ENCODE data around the gene CELF2. TPM values are rescaled to one million over a fixed set of nuclear protein-coding genes. Genes with fewer than 3 reads are reported as not detected.

CELF2 gene
- total RNA-seq, 4 donors from 2014 or later, result 27.0 to 44.1 (median 31.3) TPM

GRCh38 chr10:11245095-11245479 is 227.4 kb downstream of the CELF2 start:
- H3K27me3 ChIP-seq, result no peaks in the 10 kb centered on the region
- H3K27ac ChIP-seq, result no peak overlapping the region
- in situ Hi-C loops (cut with MboI; ENCODE audit: low pct_ligation_motif_present in 1 of 4, low pct_unique_long_range_greater_than_20kb in 1 of 4, low sequenced_read_pairs in 3 of 4) (no loop called here), intact Hi-C loops (cut with DNase I; ENCODE audit: low total_unique reads) (no loop called here)
- 65 to 71% methylated on average over 2 of the region's 2 CpGs for WGBS, 2 donors (ENCODE audit: low coverage in 1 of 2)
- no peaks in the 10 kb centered on the region for H3K36me3 ChIP-seq
- DNase-seq, result no peak
- no peak overlapping the region for H3K4me3 ChIP-seq
- TF ChIP-seq POLR2AphosphoS5 (IDR thresholded peaks at IDR 0.05) (no peak), POLR2A (IDR thresholded peaks at IDR 0.05) (no peak), EP300 (IDR thresholded peaks at IDR 0.05; ENCODE audit: low read depth) (no peak), CTCF (IDR thresholded peaks at IDR 0.05) (no peak)
- H3K9me3 ChIP-seq, result no peaks in the 10 kb centered on the region
- H3K4me1 ChIP-seq, result peaks cover 0 to 17% (median 0%) of the 10 kb centered on the region in 4 donors

GRCh38 chr10:11245510-11245909 is 227.8 kb downstream of the CELF2 start:
- Histone ChIP-seq H3K27ac (no peak overlapping the region), H3K9me3 (no peaks in the 10 kb centered on the region), H3K4me1 (peaks cover 0 to 17% (median 0%) of the 10 kb centered on the region in 4 donors), H3K4me3 (no peak overlapping the region), H3K36me3 (no peaks in the 10 kb centered on the region), H3K27me3 (no peaks in the 10 kb centered on the region)
- in situ Hi-C loops (cut with MboI; ENCODE audit: low pct_ligation_motif_present in 1 of 4, low pct_unique_long_range_greater_than_20kb in 1 of 4, low sequenced_read_pairs in 3 of 4) (no loop called here), intact Hi-C loops (cut with DNase I; ENCODE audit: low total_unique reads) (no loop called here)
- DNase-seq, result no peak
- TF ChIP-seq POLR2A (IDR thresholded peaks at IDR 0.05) (no peak), CTCF (IDR thresholded peaks at IDR 0.05) (no peak), POLR2AphosphoS5 (IDR thresholded peaks at IDR 0.05) (no peak), EP300 (IDR thresholded peaks at IDR 0.05; ENCODE audit: low read depth) (no peak)
- WGBS, 2 donors (ENCODE audit: low coverage in 1 of 2), result 73% methylated on average over 7 of the region's 8 CpGs; no CpG with 5 or more reads in 1 of the 2 donors

GRCh38 chr10:11245981-11246590 is 228.4 kb downstream of the CELF2 start:
- DNase-seq, result no peak
- Histone ChIP-seq H3K4me3 (no peak overlapping the region), H3K9me3 (no peaks in the 10 kb centered on the region), H3K27ac (no peak overlapping the region), H3K27me3 (no peaks in the 10 kb centered on the region), H3K4me1 (peaks cover 0 to 13% (median 0%) of the 10 kb centered on the region in 4 donors), H3K36me3 (no peaks in the 10 kb centered on the region)
- intact Hi-C loops (cut with DNase I; ENCODE audit: low total_unique reads) (no loop called here), in situ Hi-C loops (cut with MboI; ENCODE audit: low pct_ligation_motif_present in 1 of 4, low pct_unique_long_range_greater_than_20kb in 1 of 4, low sequenced_read_pairs in 3 of 4) (no loop called here)
- WGBS, 2 donors (ENCODE audit: low coverage in 1 of 2), result 89 to 92% methylated on average over 5 to 9 of the region's 9 CpGs
- TF ChIP-seq EP300 (IDR thresholded peaks at IDR 0.05; ENCODE audit: low read depth) (no peak), CTCF (IDR thresholded peaks at IDR 0.05) (no peak), POLR2AphosphoS5 (IDR thresholded peaks at IDR 0.05) (no peak), POLR2A (IDR thresholded peaks at IDR 0.05) (no peak)

- H3K4me1 ChIP-seq, result peaks cover 0 to 13% (median 0%) of the 10 kb centered on the region in 4 donors
- DNase-seq, result no peak
Measured at GRCh38 chr10:11246752-11247467, 229.2 kb downstream of the CELF2 start.

More at GRCh38 chr10:11246752-11247467, 229.2 kb downstream of the CELF2 start:
- TF ChIP-seq EP300 (IDR thresholded peaks at IDR 0.05; ENCODE audit: low read depth) (no peak), CTCF (IDR thresholded peaks at IDR 0.05) (no peak), POLR2AphosphoS5 (IDR thresholded peaks at IDR 0.05) (no peak), POLR2A (IDR thresholded peaks at IDR 0.05) (no peak)
- in situ Hi-C loops (cut with MboI; ENCODE audit: low pct_ligation_motif_present in 1 of 4, low pct_unique_long_range_greater_than_20kb in 1 of 4, low sequenced_read_pairs in 3 of 4), result no loop called here
- WGBS, 2 donors (ENCODE audit: low coverage in 1 of 2), result 78 to 89% methylated on average over 11 to 24 of the region's 24 CpGs
- no peaks in the 10 kb centered on the region for H3K36me3 ChIP-seq
- no peak overlapping the region for H3K27ac ChIP-seq
- no peaks in the 10 kb centered on the region for H3K27me3 ChIP-seq
- intact Hi-C loops (cut with DNase I; ENCODE audit: low total_unique reads), result no loop called here
- no peak overlapping the region for H3K4me3 ChIP-seq
- no peaks in the 10 kb centered on the region for H3K9me3 ChIP-seq
